GM21515 (cell line): Measurements from ENCODE around the gene CETN2.

Experiments used
- ATAC-seq: cut with Tn5 transposase; IDR thresholded peaks from one replicate; pipeline ENCODE4 v1.9.1; 2021; ENCODE audit not compliant: unreplicated experiment

Gene CETN2

DNA sequence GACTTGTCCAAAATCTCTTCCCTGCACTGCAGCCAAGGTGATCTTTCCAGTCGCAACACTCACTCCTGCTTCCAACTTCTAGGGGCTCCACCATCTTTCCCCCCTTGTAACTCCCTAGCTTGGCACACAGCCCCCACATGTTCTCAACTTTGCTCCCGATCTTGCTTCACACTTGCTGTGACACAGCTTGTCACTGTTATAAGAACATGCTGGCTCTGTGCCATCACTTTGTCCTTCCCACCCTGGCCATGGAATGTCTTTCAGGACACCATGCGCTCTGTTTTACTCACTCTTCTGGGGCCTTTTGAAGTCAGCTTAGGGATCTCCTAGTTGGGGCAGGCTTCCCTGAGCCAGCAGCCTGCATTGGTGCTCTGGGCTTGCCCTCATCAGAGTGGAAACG is 2.8 kb upstream of the CETN2 start:
- ATAC-seq, result no peak

DNA sequence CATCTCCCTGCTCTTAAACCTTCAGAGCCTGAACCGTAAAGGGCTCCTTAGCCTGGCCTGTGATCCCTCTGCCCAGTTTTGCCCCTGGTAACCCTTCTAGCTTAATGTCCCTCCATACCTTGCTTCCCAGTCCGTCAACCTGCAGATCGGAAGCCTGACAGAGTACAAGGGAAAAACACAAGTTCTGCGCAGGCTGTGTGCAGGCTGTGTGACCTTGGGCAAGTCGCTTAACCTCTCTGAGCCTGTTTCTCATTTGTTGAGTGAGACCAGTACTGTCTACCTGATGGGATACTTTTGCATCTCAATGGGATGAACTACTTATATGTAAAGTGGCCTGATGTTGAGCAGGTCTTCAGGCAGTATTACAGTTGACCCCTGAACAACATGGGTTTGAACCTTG is 2.0 kb upstream of the CETN2 start:
- no peak for ATAC-seq

DNA sequence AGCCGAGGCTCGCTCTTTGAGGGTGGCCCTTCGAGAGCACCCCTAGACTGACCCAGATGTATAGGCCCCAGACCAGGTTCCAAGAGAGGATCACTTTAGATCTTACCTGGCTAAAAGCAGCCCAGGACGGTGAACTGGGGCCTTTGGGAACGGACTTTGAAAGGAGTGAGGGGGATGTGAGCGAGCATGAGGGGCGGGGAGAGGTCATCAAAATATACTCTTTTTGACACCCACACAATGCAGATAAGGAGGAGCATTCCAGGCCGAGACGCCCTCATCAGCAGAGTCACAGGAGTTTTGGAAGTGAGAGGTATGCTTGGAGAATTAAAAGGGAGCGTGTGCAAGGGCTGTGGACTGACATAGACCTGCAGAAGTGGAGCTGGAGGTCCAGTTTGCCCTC is 834 bp upstream of the CETN2 start:
- ATAC-seq, result no peak

DNA sequence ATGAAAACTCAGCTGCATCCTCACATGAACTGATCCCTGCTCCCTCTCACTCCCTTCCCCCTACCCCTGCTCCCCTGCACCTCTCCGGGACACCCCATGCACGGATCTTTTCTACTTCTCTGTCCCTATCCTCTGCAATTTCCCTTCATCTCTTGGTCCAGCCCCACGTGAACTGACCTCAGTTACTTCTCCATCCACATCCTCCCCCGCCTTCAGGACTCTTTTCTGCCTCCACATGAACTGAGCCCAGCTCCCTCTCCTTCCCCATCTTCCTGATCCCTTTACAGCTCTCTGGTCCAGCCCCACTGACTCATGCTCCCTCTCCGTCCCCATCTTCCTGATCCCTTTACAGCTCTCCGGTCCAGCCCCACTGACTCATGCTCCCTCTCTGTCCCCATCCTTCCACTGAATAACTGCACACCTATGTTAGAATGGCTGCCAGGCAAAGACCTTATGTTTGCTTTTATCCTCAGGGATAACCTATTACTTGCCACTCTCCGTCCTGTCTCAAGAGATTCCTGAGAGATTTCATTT is 5.6 kb downstream of the CETN2 start:
- ATAC-seq, result no peak

DNA sequence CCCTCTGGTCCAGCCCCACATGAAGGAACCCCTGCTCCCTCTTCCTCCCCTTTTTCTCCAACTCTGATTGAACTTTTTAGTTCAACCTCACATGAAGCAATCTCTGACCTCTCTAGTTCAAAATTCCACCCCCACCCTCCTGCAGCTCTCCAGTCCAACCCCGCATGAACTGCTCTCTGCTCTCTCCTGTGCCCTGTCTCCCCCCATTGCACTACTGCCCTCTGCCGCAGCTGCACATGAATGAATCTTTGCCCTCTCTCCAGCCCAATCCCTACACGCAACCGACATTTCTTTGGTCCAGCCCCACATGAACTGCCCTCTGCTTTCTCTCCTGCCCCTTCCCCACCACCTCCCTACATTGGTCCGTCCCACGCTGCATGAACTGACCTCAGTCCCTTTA is 6.9 kb downstream of the CETN2 start:
- no peak for ATAC-seq

DNA sequence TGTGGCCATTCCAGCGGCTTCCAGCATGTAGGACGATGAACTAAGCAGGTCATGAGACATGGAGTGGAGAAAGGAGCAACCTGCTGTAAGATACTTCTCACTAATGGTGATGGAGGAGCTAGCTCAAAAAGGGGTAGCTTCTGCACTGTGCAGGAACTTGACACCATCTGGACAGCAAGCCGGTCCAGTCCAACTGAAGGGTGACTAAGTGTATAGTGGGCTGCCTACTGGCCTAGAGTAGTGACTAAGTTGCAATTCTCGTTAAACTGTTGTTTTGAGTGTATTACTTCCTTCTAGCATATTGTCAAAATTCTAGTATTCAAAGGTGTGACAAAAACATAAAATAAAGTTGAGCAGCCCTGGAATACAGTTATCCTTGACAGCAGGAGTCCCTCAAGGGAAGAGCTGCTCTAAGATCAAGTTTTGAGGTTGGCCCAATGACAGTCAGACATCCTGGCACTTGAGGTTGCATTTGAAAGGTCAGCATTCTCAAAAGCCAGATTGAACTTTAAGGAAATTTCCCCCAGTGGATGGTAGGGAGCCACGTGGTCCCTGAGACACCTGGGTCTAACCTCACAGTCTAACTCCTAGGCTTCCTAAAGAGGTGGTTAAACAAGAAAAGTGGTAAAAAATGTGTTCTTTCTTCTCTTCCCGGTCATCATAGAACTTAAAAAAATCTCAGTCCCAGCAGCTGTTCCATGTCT is 8.0 kb downstream of the CETN2 start:
- ATAC-seq, result no peak

DNA sequence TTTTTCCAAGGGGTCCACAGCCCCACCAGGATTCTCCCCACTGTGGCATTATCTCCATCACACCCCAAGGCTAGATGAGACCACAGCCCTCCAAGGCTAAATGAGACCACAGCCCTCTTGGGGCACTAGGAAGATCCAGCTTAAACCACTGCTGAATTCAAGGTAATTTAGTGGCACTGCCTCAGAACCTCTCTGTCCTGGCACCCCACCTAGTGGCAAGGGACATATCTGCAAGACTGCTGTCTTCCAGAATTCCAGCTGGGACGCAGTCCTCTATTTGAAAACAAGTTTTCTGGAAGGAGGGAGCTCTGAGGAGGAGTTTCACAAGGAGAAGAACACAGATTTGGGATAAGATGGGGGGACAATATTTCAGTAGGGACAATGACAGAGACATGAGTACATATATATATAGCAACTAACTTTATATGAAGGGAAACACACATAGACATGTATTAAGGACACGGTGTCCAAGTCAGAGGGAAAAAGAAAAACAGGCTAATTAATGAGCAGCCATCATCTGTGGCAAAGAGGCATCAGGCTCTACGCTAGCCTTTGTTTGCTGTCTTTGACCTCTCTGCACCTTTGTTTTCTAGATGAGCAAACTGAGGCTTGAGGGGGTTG is 9.3 kb downstream of the CETN2 start:
- ATAC-seq, result no peak

DNA sequence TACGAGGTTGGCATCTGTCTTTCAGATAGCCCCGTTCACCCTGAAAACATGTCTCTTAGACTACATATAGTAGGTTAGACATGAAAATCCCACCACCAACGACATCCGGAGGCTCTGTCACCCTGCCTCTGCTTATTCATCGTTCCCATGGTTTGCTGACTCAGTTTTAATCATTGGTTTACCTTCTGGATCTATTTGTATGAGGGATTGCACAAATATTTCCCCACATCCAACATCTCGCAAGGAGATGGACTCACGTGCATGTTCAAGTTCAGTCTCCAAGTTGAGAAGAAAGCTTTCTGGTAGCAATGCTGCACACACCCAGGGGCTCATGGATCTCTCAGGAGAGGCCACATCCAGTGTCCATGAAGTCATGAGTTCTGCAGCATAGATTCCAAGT is 10.8 kb downstream of the CETN2 start:
- no peak for ATAC-seq

DNA sequence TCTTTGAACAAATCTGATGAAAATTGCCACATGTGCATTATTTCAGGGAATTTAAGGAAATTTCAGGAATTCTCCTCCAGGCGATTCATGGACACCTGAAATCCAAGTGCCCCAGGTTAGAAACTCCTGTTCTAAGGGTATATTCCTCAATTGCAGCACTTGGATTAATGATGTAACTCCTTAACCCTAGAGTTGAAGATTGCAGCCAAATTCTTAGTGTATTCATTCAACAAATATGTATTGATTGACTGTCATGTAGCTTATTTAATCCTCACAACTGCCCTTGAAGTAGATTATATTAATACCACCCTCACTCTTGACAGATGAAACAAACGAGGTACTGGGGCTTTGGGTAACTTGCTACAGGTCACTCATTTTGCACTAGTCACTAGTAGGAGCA is 11.3 kb downstream of the CETN2 start:
- no peak for ATAC-seq

DNA sequence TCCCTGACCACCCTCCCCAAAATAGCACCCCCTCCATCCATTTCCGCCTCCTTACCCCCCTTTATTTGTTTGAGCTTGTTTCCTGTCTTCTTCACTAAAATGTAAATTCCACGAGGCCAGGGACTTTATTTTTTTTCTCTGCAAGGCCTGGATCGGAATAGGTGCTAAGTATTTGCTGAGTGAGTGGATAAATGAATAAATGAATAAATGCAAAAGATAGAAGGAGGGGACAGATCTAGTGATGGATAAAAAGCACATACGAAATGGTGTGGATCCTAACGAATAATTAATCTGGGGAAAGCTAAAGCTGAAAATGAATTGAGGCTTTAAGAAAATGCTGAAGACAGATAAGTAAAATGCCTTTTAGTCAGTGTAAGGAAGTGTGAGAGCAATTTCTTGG is 12.2 kb downstream of the CETN2 start:
- no peak for ATAC-seq

DNA sequence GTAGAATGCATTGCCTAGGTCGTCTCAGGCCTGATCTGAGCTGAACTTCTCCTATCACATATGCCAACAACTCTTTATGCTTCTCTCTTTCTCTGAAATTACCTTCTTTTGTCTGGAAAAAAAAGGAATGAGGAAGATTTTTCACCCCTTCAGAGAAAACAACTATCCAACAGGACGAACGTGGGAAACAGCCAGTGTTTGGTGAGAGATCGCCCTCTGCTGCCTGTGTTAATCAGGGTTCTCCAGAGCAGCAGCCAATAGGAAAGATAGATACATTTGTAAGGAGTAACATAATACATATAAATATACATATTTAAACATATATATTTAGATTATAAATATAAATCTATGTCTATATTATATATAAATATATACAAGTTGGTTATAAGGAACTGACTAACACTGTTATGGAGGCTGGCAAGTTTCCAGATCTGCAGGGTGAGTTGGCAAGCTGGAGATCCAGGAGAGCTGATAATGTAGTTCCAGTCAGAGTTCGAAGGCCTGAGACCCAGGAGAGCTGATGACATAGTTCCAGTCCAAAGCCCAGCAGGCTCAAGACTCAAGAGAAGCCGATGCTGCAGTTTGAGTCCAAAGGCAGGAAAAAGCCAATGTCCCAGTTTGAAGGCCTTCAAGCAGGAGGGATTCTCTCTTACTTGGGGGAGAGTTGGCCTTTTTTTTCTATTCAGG is 13.3 kb downstream of the CETN2 start:
- no peak for ATAC-seq

DNA sequence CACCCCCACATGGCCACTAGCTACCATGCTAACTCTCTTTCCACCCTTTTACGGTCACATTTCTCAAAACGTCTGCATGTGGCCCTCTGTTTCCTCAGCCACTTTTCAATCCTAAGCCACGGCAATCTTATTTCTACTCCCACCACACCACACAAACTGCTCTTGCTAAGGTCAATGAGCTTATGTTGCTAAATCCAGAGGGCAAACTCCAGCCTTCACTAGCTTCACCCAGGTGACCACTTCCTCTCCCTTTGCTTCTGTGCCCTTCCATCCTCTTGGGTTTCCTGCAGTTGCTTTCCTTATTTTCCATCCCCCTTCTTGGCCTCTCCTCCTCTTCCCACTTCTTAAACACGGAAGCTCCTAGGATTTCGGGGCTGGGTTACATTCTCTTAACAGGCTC is 16.5 kb downstream of the CETN2 start:
- ATAC-seq, result no peak

DNA sequence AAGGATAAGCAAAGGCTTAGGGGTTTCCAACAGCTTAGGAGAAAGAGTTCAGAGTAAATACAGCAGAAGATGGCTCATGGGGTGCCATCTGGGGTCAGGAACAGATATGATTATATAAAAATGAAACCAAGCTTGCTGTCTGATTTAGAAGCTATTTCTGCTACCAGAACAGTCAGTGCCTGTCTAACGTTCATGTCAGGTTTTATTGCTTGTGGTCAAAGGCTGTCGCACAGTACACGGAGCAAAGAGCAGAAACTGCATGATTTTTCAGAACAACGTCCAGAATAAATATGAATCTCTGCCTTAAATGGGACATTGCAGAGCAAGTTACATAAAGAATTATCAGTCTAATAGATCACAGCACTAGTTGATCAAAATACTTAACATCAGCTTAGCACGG is 17.4 kb downstream of the CETN2 start:
- ATAC-seq, result no peak

DNA sequence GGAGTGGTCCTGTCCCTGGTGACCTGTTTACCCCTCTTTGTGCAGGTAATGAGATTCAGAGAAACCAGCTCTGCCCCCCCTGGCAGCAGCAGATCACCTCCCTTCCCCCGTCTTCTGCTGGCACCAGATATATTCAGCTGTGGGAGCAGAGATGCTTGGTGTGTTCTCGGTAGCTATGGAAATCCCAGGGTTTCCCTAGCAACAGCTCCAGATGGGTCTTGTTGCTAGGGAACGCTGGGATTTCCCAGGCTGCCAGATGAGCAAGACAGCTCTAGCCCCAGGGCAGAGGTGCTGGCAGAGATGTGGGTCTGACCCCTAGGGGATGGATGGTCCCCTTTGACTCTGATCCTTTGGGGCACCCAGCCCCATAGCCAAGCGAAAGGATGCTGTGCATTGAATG is 20.2 kb downstream of the CETN2 start:
- ATAC-seq, result no peak

DNA sequence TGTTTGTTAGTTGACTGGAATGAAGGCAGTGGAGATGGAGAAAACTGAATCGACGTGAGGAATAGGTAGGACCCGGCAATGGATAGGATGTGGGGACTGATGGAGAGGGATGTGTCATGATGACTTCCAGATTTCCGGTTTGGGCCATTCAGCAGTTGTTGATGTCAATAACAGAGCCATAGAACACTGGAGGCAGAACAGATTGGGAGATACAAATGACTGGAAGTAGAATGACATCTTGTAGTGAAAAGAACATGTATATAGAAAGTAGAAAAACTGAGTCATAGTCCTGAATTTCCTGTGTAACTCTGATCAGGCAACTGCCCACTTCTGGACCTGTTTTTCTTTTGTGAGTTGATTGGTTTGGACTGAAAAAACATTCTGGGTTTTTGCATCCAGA is 24.5 kb downstream of the CETN2 start:
- ATAC-seq, result no peak

DNA sequence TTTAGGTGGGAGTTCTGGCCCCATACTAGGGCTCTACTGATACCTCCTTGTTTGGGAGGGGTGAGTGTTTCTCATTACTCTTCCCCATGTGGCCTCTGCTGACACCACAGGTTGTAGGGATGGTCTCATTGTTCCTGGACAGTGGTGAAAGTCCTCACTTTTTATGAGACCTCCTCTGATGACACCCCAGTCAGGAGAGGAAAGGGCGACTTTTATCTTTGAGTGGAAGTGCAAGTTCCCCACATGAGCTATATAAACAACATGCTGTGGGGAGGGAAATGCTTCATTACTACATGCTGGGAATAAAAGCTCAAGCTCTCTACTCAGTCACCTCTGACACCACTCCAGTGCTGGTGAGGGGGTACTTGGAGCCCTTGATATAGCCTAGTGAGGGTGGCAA is 31.6 kb downstream of the CETN2 start:
- no peak for ATAC-seq

DNA sequence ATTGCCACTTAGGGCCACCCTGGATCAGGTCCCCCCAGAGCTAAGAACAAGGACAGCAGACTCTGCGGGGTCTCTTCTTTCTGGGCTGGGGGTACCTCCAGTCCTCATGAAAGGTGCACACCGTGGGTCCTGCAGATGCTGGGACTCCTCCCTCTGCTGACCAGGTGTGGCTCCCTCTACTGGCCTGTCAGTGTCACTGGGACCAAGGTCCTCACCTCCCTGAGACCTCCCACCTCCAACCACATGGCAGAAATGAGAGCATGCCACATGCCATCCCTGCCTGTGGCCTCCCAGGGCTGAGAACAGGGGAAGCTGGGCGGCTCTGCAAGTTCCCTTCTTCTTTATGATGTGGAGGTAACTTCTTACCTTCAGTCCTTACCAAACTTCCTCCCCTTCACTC is 43.5 kb downstream of the CETN2 start:
- ATAC-seq, result peak; percentile 74
